ENCODE data around the gene PITX3.

PITX3 gene

DNA sequence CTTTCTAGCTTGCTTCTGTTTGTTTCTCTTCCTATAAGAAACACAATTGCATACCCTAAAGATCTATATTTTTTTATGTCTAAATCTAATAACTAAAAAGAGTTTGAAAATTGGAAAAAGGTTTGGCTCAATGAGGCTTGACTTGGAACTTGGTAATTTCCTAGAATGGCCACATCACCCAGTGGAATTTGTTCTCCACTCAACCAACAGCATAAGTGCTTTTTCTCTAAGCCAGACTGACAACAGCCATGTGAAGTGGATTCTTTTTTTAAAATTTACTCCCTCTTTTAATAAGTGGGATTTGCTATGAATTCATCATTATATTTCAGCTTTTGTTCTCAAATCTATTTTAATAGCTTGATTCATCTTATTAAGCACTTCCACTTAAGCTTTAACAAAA, 37.8 kb upstream of the PITX3 start:
- no peak for DNase-seq (ENCODE audit: low spot score)
- POLR2A ChIA-PET (ENCODE audit: low non-redundant PET): no interaction called here
- no peak overlapping the region for H3K27ac ChIP-seq
- TF ChIP-seq, protein P1, sequence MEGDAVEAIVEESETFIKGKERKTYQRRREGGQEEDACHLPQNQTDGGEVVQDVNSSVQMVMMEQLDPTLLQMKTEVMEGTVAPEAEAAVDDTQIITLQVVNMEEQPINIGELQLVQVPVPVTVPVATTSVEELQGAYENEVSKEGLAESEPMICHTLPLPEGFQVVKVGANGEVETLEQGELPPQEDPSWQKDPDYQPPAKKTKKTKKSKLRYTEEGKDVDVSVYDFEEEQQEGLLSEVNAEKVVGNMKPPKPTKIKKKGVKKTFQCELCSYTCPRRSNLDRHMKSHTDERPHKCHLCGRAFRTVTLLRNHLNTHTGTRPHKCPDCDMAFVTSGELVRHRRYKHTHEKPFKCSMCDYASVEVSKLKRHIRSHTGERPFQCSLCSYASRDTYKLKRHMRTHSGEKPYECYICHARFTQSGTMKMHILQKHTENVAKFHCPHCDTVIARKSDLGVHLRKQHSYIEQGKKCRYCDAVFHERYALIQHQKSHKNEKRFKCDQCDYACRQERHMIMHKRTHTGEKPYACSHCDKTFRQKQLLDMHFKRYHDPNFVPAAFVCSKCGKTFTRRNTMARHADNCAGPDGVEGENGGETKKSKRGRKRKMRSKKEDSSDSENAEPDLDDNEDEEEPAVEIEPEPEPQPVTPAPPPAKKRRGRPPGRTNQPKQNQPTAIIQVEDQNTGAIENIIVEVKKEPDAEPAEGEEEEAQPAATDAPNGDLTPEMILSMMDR (conservative IDR thresholded peaks at IDR 0.05; ENCODE audit: low read depth): no peak
- CTCF ChIA-PET: interaction anchor here (0.5 to 0.7 kb wide), 2 partner anchors 24 to 67 kb away, joined by 3 read pairs; no protein-coding TSS in a partner anchor

DNA sequence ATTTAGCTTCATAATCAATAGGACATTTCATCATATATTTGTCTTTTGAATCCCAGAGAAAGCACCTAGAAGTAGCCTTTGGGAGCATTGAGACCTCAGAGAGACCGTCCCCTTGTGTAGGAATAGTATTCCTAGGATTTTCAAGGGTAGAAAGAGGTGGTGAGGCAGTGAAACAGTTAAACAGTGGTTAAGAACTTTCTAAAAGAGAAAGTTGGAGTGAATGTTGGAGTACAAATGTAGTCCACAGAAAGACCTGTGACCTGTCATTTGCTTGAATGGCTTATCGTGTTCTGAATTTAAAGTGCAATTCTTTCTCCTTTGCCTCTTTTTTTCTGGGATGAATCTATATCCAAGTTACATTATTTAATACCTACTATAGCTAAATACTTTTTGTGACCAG, 34.0 kb upstream of the PITX3 start:
- CTCF ChIA-PET: interaction anchor here (0.6 kb wide), 1 partner anchor 124 kb away, joined by 5 read pairs; no protein-coding TSS in a partner anchor
- H3K27ac ChIP-seq: no peak overlapping the region
- TF ChIP-seq, protein P1 (conservative IDR thresholded peaks at IDR 0.05; ENCODE audit: low read depth): no peak
- POLR2A ChIA-PET (ENCODE audit: low non-redundant PET): no interaction called here
- DNase-seq (ENCODE audit: low spot score): no peak

DNA sequence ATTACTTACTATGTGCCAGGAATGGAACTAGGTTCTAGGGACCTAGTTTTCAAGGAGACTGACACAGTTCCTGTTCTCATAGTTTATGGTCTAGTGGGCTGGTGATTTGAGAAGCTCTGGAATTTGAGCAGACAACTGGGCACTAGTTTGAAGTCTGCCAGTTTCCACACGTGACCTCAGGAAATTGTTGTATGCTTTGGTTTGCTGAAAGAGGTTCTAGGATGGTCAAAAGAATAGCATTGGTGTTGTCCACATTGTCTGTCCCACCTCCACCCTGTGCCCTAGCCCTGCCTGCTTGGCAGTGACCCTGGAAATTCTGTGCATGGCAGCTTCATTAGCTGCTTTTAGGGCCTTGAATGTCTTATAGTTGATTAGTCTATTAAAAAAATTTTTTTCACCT, 32.8 kb upstream of the PITX3 start:
- ChIA-PET CTCF (no interaction called here), POLR2A (ENCODE audit: low non-redundant PET) (no interaction called here)
- no peak for DNase-seq (ENCODE audit: low spot score)
- TF ChIP-seq, protein P1 (conservative IDR thresholded peaks at IDR 0.05; ENCODE audit: low read depth): no peak
- no peak overlapping the region for H3K27ac ChIP-seq

DNA sequence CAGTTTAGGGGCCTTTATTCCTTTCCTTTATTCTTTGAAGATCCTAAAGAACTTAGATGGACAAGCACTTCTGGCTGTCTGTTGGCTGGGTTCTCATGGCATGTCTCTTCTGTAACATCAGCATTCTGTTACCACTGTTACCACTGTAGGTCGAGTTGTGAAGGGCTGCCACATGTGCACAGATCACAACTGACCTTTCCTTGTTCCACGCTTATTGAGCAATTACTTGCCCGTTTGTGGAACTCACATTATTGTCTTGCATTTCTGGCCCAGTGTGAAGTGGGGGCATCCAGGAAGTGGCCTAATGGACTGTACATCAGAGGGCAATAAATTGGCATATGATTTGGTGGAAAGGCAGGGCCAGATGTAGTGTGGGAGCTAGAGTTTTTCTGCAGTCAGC, 27.7 kb upstream of the PITX3 start:
- TF ChIP-seq, protein P1 (conservative IDR thresholded peaks at IDR 0.05; ENCODE audit: low read depth): no peak
- no peak for DNase-seq (ENCODE audit: low spot score)
- ChIA-PET POLR2A (ENCODE audit: low non-redundant PET) (no interaction called here), CTCF (interaction anchor here (0.6 to 1.5 kb wide), 5 partner anchors 16 to 1629 kb away, joined by 3 to 7 read pairs (median 3); partner anchors contain the start of gene PITX3)
- H3K27ac ChIP-seq: no peak overlapping the region

DNA sequence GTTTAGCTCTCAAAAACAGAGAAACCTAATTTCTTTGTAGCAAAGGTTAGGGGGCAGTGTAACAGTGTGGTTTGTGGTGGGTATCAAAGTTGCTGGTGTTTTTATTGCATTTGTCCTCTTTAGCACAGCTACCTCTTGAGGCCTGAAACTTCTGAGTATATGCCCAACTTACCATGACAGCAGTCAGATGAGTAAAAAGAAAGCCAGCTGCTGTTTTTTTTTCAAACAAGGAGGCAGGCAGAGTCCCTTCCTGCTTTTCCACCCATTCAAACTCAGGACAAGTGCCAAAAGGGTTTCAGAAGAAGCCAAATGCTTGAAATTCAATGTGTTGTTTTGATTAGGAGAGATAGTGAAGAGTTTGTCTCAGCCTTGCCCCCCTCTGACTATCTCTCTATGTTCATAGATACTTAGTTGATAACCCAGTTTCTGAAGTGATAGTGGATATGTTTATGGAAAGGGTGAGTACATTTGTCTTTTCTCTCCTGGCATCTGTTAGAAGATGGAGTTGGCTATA, 27.1 kb upstream of the PITX3 start:
- DNase-seq (ENCODE audit: low spot score): no peak
- TF ChIP-seq, protein P1 (conservative IDR thresholded peaks at IDR 0.05; ENCODE audit: low read depth): no peak
- ChIA-PET CTCF (interaction anchor here (0.6 to 1.5 kb wide), 7 partner anchors 16 to 92 kb away, joined by 3 to 7 read pairs (median 4); partner anchors contain the start of gene PITX3), POLR2A (ENCODE audit: low non-redundant PET) (no interaction called here)
- no peak overlapping the region for H3K27ac ChIP-seq

DNA sequence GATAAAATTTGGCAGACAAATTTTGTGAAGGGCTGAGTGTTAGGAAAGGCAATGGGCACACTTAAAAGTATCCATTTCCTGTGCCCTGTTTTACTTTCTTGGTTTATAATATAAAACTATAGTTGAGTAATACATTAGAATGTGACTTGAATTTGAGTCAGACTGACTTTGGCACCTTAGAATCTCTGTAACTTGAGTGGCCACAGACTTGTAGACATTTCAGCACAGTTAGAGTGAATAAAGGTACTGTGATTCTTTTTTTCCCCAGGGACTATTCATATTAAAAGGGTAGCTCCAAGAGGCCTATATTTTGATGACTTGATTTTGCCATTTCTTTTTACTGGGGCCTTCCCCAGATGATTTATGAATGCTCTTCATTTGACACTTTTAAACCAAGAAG, 26.4 kb upstream of the PITX3 start:
- no peak for DNase-seq (ENCODE audit: low spot score)
- H3K27ac ChIP-seq: no peak overlapping the region
- ChIA-PET CTCF (interaction anchor here (0.6 to 1.5 kb wide), 7 partner anchors 17 to 91 kb away, joined by 3 to 7 read pairs (median 4); no protein-coding TSS in a partner anchor), POLR2A (ENCODE audit: low non-redundant PET) (no interaction called here)
- TF ChIP-seq, protein P1 (conservative IDR thresholded peaks at IDR 0.05; ENCODE audit: low read depth): no peak
